ENCODE data around the gene TMED9.

TMED9 gene

GRCh38 chr5:177578316-177578715, 13.7 kb upstream of the TMED9 start:
- no peak for DNase-seq (ENCODE audit: low spot score)

GRCh38 chr5:177588413-177588909, 3.5 kb upstream of the TMED9 start:
- DNase-seq (ENCODE audit: low spot score): no peak

- DNase-seq (ENCODE audit: low spot score): no peak
Measured at GRCh38 chr5:177590406-177590805, 1.6 kb upstream of the TMED9 start.

- no peak for DNase-seq (ENCODE audit: low spot score)
Measured at GRCh38 chr5:177591690-177592009, 353 bp upstream of the TMED9 start.

- DNase-seq (ENCODE audit: low spot score): no peak
Measured at GRCh38 chr5:177592905-177593304, 902 bp downstream of the TMED9 start.

- no peak for DNase-seq (ENCODE audit: low spot score)
Measured at GRCh38 chr5:177593511-177593910, 1.5 kb downstream of the TMED9 start.

GRCh38 chr5:177594071-177594470, 2.1 kb downstream of the TMED9 start:
- no peak for DNase-seq (ENCODE audit: low spot score)

GRCh38 chr5:177595026-177595585, 3.1 kb downstream of the TMED9 start:
- DNase-seq (ENCODE audit: low spot score): no peak

GRCh38 chr5:177595991-177596774, 4.2 kb downstream of the TMED9 start:
- DNase-seq (ENCODE audit: low spot score): no peak

GRCh38 chr5:177596775-177597238, 4.8 kb downstream of the TMED9 start:
- no peak for DNase-seq (ENCODE audit: low spot score)

- peak; percentile 38 for DNase-seq (ENCODE audit: low spot score)
Measured at GRCh38 chr5:177598477-177598876, 6.5 kb downstream of the TMED9 start.

- peak; percentile 66 for DNase-seq (ENCODE audit: low spot score)
Measured at GRCh38 chr5:177599731-177600507, 7.9 kb downstream of the TMED9 start, which contains the start of gene B4GALT7. TSS of gene B4GALT7 (plus strand) at chr5:177600132. CDS start at chr5:177600211, 79 bp downstream.

- peak; percentile 34 for DNase-seq (ENCODE audit: low spot score)
Measured at GRCh38 chr5:177600508-177601018, 8.6 kb downstream of the TMED9 start.

GRCh38 chr5:177601126-177601525, 9.1 kb downstream of the TMED9 start:
- no peak for DNase-seq (ENCODE audit: low spot score)

GRCh38 chr5:177601577-177602457, 9.8 kb downstream of the TMED9 start:
- no peak for DNase-seq (ENCODE audit: low spot score)

- DNase-seq (ENCODE audit: low spot score): no peak
Measured at GRCh38 chr5:177602458-177602830, 10.4 kb downstream of the TMED9 start.

- no peak for DNase-seq (ENCODE audit: low spot score)
Measured at GRCh38 chr5:177603631-177604030, 11.6 kb downstream of the TMED9 start.

- DNase-seq (ENCODE audit: low spot score): no peak
Measured at GRCh38 chr5:177604116-177604521, 12.1 kb downstream of the TMED9 start.

GRCh38 chr5:177604656-177605055, 12.7 kb downstream of the TMED9 start:
- no peak for DNase-seq (ENCODE audit: low spot score)

GRCh38 chr5:177605078-177605477, 13.1 kb downstream of the TMED9 start:
- no peak for DNase-seq (ENCODE audit: low spot score)

- no peak for DNase-seq (ENCODE audit: low spot score)
Measured at GRCh38 chr5:177605667-177606066, 13.7 kb downstream of the TMED9 start.

All from kidney capillary endothelial cell (primary cell).